Keratinocyte (primary cell): ENCODE measurements around the gene RBM4B. TPM values are rescaled to one million over a fixed set of nuclear protein-coding genes. Genes with fewer than 3 reads are reported as not detected.

ENCODE experiments used
- DNase-seq: peaks from one replicate; pipeline ENCODE4 v3.0.0-alpha.2; 2011; ENCODE audit warnings: low read depth, missing footprints, low spot score
- FAIRE-seq: peaks from 2 replicates; lab custom pipeline; 2011; peaks lifted over from hg19 to GRCh38; lab: Jason Lieb, UNC
- H2AFZ ChIP-seq: 2 replicates; pipeline ENCODE4 v1.6.0; 2012; ENCODE audit warnings: low read length, control low read depth, inconsistent platforms; ENCODE audit not compliant: control insufficient read depth
- H3K27ac ChIP-seq: 2 replicates; pipeline ENCODE4 v1.5.1; 2011; ENCODE audit warnings: low read length; ENCODE audit not compliant: control insufficient read depth, insufficient read depth
- H3K27me3 ChIP-seq: 3 replicates; pipeline ENCODE4 v1.6.0; 2011; ENCODE audit warnings: low read length; ENCODE audit not compliant: control insufficient read depth, insufficient read depth; ENCODE audit errors: extremely low read depth
- H3K36me3 ChIP-seq, 2 experiments: 2 replicates in 1 of 2; 3 replicates in 1 of 2; pipeline ENCODE4 v1.5.1; 2011; ENCODE audit warnings: low read length in 2 of 2, mild to moderate bottlenecking in 1 of 2; ENCODE audit not compliant: control insufficient read depth in 2 of 2, insufficient read depth in 2 of 2; ENCODE audit errors: extremely low read depth in 1 of 2
- H3K4me1 ChIP-seq: 3 replicates; pipeline ENCODE4 v1.5.1; 2011; ENCODE audit warnings: low read length; ENCODE audit not compliant: control insufficient read depth, insufficient read depth; ENCODE audit errors: extremely low read depth
- H3K4me2 ChIP-seq: 3 replicates; pipeline ENCODE4 v1.6.0; 2011; ENCODE audit warnings: low read depth, low read length; ENCODE audit not compliant: control insufficient read depth, insufficient read depth; ENCODE audit errors: extremely low read depth
- H3K4me3 ChIP-seq, 3 experiments: fragments of 200-600 bp in 1 of 3; sonication (generic) in 1 of 3; 2 replicates in 2 of 3; 3 replicates in 1 of 3; pipeline ENCODE4 v1.5.1; 2011 to 2016; ENCODE audit warnings: low read length in 3 of 3, mild to moderate bottlenecking in 3 of 3, control low read depth in 2 of 3, inconsistent platforms in 1 of 3, low read depth in 1 of 3, mixed read lengths in 1 of 3, mixed run types in 1 of 3, moderate library complexity in 1 of 3; ENCODE audit not compliant: control insufficient read depth in 2 of 3, insufficient read depth in 2 of 3; ENCODE audit errors: extremely low read depth in 1 of 3
- H3K79me2 ChIP-seq: 2 replicates; pipeline ENCODE4 v1.6.0; 2012; ENCODE audit warnings: low read length; ENCODE audit not compliant: control insufficient read depth, insufficient read depth
- H3K9ac ChIP-seq: 3 replicates; pipeline ENCODE4 v1.6.0; 2011; ENCODE audit warnings: low read length; ENCODE audit not compliant: control insufficient read depth, insufficient read depth; ENCODE audit errors: extremely low read depth
- H3K9me1 ChIP-seq: 3 replicates; pipeline ENCODE4 v1.6.0; 2011; ENCODE audit warnings: low read length; ENCODE audit not compliant: control insufficient read depth, insufficient read depth; ENCODE audit errors: extremely low read depth
- H3K9me3 ChIP-seq: 2 replicates; pipeline ENCODE4 v1.5.1; 2012; ENCODE audit warnings: low read depth, low read length; ENCODE audit not compliant: control insufficient read depth
- H4K20me1 ChIP-seq: 3 replicates; pipeline ENCODE4 v1.6.0; 2011; ENCODE audit warnings: low read length; ENCODE audit not compliant: control insufficient read depth, insufficient read depth; ENCODE audit errors: extremely low read depth
- EZH2 ChIP-seq: IDR thresholded peaks from one replicate; pipeline ENCODE4 v1.6.1; 2012; ENCODE audit warnings: inconsistent platforms, mild to moderate bottlenecking, low read length, moderate library complexity
- dilution Hi-C: fragments of 300-500 bp; cut with MboI; formaldehyde crosslinking; loops from one replicate; pipeline ENCODE4 v1.7.0; 2020; ENCODE audit warnings: low sequenced_read_pairs; ENCODE audit not compliant: extremely low pct_ligation_motif_present
- polyA plus RNA-seq, 5 experiments: library from polyadenylated mRNA; depleted of rRNA in 3 of 5; stranded (reverse) in 3 of 5; stranded (forward) in 1 of 5; unstranded in 1 of 5; fragments of >200 nt; gene quantifications; 1 replicate in 1 of 5; 2 replicates in 3 of 5; 3 replicates in 1 of 5; pipeline versions ENCODE4 v1.2.1 to v1.2.3, GENCODE V29; 2011 to 2012; ENCODE audit warnings: missing spikeins in 2 of 5, low read depth in 1 of 5, low replicate concordance in 1 of 5
- TF ChIP-seq, protein P1 (sequence below), 3 experiments: IDR thresholded peaks in 1 of 3; conservative IDR thresholded peaks in 1 of 3; optimal IDR thresholded peaks in 1 of 3; 2 replicates in 2 of 3; 3 replicates in 1 of 3; pipeline versions ENCODE3 to v1.5.1; 2011; ENCODE audit warnings: low read length in 3 of 3, mild to moderate bottlenecking in 3 of 3, moderate library complexity in 2 of 3, control low read depth in 1 of 3, inconsistent platforms in 1 of 3; ENCODE audit not compliant: insufficient read depth in 2 of 3; ENCODE audit errors: extremely low read depth in 1 of 3

RBM4B gene
- polyA plus RNA-seq, 1 donor (not counting 4 experiments of a cell fraction or from before 2014, with no cell fraction given) = 20.9 TPM

GRCh38 chr11:66692871-66693331, 15.2 kb upstream of the RBM4B start:
- no peak for DNase-seq
- H3K9ac ChIP-seq = no peak overlapping the region
- TF ChIP-seq EZH2 = no peak
- TF ChIP-seq, protein P1, sequence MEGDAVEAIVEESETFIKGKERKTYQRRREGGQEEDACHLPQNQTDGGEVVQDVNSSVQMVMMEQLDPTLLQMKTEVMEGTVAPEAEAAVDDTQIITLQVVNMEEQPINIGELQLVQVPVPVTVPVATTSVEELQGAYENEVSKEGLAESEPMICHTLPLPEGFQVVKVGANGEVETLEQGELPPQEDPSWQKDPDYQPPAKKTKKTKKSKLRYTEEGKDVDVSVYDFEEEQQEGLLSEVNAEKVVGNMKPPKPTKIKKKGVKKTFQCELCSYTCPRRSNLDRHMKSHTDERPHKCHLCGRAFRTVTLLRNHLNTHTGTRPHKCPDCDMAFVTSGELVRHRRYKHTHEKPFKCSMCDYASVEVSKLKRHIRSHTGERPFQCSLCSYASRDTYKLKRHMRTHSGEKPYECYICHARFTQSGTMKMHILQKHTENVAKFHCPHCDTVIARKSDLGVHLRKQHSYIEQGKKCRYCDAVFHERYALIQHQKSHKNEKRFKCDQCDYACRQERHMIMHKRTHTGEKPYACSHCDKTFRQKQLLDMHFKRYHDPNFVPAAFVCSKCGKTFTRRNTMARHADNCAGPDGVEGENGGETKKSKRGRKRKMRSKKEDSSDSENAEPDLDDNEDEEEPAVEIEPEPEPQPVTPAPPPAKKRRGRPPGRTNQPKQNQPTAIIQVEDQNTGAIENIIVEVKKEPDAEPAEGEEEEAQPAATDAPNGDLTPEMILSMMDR (optimal IDR thresholded peaks at IDR 0.05 in 1 of 3, IDR thresholded peaks at IDR 0.05 in 1 of 3, conservative IDR thresholded peaks at IDR 0.05 in 1 of 3; ENCODE audit: extremely low read depth in 1 of 3, insufficient read depth in 2 of 3, low read length in 3 of 3) = no peak
- no peaks in the 10 kb centered on the region for H3K79me2 ChIP-seq
- no peak overlapping the region for H2AFZ ChIP-seq
- H3K4me2 ChIP-seq = no peak overlapping the region
- FAIRE-seq = no peak
- H3K9me3 ChIP-seq = no peaks in the 10 kb centered on the region
- dilution Hi-C loops = loop anchor here (25.0 kb wide), 1 partner anchor 94 kb away; no protein-coding TSS in a partner anchor
- H3K4me1 ChIP-seq = peaks cover 10% of the 10 kb centered on the region
- H3K36me3 ChIP-seq = peaks cover 26 to 27% of the 10 kb centered on the region in 2 experiments
- H3K27ac ChIP-seq = no peak overlapping the region
- H3K4me3 ChIP-seq = no peak overlapping the region
- no peaks in the 10 kb centered on the region for H3K27me3 ChIP-seq
- H4K20me1 ChIP-seq = no peaks in the 10 kb centered on the region
- no peaks in the 10 kb centered on the region for H3K9me1 ChIP-seq

DNA sequence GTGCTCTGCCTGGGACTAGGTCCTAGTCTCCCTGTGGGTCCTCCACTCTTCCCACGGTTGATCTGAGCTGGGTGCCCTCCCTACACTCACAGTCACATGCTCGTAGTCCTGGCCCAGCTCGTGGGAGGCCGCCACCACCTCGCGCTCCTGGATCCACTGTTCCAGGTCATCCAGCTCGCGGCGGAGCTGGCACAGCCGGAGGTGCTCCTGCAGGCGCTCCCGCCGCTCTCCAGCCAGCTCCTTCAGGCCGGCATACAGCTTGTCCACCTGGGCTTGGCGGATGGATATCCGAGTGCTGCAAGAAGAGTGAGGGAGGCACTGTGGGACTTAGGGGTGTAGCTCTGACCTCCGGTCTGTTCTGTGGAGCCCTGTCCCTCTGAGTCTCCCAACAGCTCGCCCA, 14.8 kb upstream of the RBM4B start:
- Histone ChIP-seq H3K4me1 (peaks cover 11% of the 10 kb centered on the region), H3K4me2 (no peak overlapping the region), H4K20me1 (no peaks in the 10 kb centered on the region), H3K27me3 (no peaks in the 10 kb centered on the region), H3K79me2 (no peaks in the 10 kb centered on the region), H3K9me3 (no peaks in the 10 kb centered on the region), H3K9ac (no peak overlapping the region), H3K9me1 (no peaks in the 10 kb centered on the region), H3K4me3 (no peak overlapping the region), H3K27ac (no peak overlapping the region), H2AFZ (no peak overlapping the region), H3K36me3 (peaks cover 24 to 27% of the 10 kb centered on the region in 2 experiments)
- TF ChIP-seq, protein P1 (optimal IDR thresholded peaks at IDR 0.05 in 1 of 3, IDR thresholded peaks at IDR 0.05 in 1 of 3, conservative IDR thresholded peaks at IDR 0.05 in 1 of 3; ENCODE audit: extremely low read depth in 1 of 3, insufficient read depth in 2 of 3, low read length in 3 of 3) = no peak
- no peak for TF ChIP-seq EZH2
- DNase-seq (no peak), FAIRE-seq (no peak)
- dilution Hi-C loops = loop anchor here (25.0 kb wide), 1 partner anchor 95 kb away; no protein-coding TSS in a partner anchor
